ENCODE data around the gene ERI3. TPM values are rescaled to one million over a fixed set of nuclear protein-coding genes. Genes with fewer than 3 reads are reported as not detected.

ERI3 gene
- polyA plus RNA-seq, 1 donor from 2014 or later: 92.5 TPM

DNA sequence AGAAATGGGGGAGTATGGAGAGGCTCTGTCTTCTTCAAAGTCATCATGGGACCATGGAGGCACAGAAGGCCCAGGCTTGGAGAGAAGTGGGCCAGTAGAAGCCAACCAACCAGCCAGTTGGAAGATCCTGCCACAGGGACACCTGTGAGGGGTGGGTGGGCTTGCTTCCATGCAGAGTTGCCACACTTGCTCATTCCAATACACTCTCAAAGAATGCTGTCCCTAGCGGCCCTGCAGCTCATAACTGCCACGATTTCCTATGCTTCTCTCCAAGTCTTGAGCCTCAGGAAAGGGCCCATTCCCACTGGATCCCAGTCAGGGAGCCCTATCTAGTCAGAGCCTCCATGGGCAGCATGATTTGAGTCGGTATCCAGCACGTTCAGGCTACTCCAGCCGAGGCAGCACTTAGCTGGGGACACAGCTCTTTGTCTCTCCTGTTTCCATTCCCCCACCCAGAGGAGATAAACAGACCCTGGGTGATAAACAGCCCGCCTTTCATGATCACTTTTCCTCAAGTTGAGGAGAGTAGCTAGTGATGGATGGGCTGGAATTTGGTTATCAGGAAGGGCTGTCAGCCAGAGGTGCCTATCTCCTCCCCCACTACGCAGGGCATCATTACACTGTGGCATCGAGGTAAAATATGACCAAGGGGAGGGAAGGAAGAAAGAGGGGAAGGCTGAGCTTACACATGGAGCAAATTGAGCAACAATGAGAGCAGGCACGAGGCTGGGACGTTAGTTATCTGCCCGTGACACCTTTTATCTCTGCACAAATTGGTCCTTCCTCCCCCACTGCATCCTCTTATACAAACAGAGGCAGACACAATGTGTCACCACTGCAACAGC is 64.6 kb downstream of the ERI3 start:
- no peaks in the 10 kb centered on the region for H3F3A ChIP-seq (ENCODE audit: insufficient read depth, low read length, poor library complexity, severe bottlenecking)
- H3K9me2 ChIP-seq (ENCODE audit: insufficient read depth, low read length): no peaks in the 10 kb centered on the region
- H3K79me2 ChIP-seq (replicated peaks; ENCODE audit: insufficient read depth, low read length): no peaks in the 10 kb centered on the region
- no peaks in the 10 kb centered on the region for H4K20me1 ChIP-seq (ENCODE audit: insufficient read depth)
- H3K36me3 ChIP-seq (ENCODE audit: insufficient read depth, low read length): no peaks in the 10 kb centered on the region
- H3K4me3 ChIP-seq (ENCODE audit: low read length): no peak overlapping the region
- H3K4me2 ChIP-seq (ENCODE audit: low read length): no peak overlapping the region
- H3K27me3 ChIP-seq (ENCODE audit: insufficient read depth, low read depth, low read length): no peaks in the 10 kb centered on the region
- no peak overlapping the region for H3K9ac ChIP-seq (ENCODE audit: low read length)
- H2AFZ ChIP-seq (ENCODE audit: low read depth, low read length): no peak overlapping the region
- TF ChIP-seq TAF1 (IDR thresholded peaks at IDR 0.05; ENCODE audit: low read depth) (no peak), EZH2 (IDR thresholded peaks at IDR 0.05; ENCODE audit: borderline replicate concordance, insufficient read depth, low read length, poor library complexity, severe bottlenecking) (no peak), POLR2AphosphoS5 (IDR thresholded peaks at IDR 0.05) (no peak), CTCF (IDR thresholded peaks at IDR 0.05; ENCODE audit: poor library complexity, severe bottlenecking) (no peak)
- no peaks in the 10 kb centered on the region for H3K9me3 ChIP-seq (ENCODE audit: low read length)
- H3K27ac ChIP-seq (ENCODE audit: low read length): no peak overlapping the region

DNA sequence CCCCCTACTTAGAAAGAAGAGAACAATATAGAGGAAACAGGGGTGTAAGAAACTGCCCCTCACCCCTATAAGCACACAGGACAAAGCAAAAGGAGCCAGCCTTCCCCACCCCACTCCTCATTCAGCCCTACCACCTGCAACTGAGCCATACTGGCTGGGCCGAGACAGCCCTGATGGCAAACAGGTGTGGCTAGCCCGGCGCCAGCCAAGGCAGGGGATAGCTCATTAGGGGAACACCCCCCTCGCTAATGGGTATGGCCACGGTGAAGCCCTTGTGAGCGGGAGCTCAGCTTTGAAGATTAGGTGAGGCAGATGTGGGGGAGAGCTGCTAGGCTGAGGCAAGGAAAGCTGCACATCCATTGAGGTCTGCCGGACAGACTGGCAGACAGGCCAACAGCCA is 65.5 kb downstream of the ERI3 start:
- Histone ChIP-seq H3K9ac (ENCODE audit: low read length) (no peak overlapping the region), H2AFZ (ENCODE audit: low read depth, low read length) (no peak overlapping the region), H4K20me1 (ENCODE audit: insufficient read depth) (no peaks in the 10 kb centered on the region), H3F3A (ENCODE audit: insufficient read depth, low read length, poor library complexity, severe bottlenecking) (no peaks in the 10 kb centered on the region), H3K27me3 (ENCODE audit: insufficient read depth, low read depth, low read length) (no peaks in the 10 kb centered on the region), H3K4me3 (ENCODE audit: low read length) (no peak overlapping the region), H3K9me3 (ENCODE audit: low read length) (no peaks in the 10 kb centered on the region), H3K79me2 (replicated peaks; ENCODE audit: insufficient read depth, low read length) (no peaks in the 10 kb centered on the region), H3K27ac (ENCODE audit: low read length) (no peak overlapping the region), H3K9me2 (ENCODE audit: insufficient read depth, low read length) (no peaks in the 10 kb centered on the region), H3K4me2 (ENCODE audit: low read length) (no peak overlapping the region), H3K36me3 (ENCODE audit: insufficient read depth, low read length) (no peaks in the 10 kb centered on the region)
- TF ChIP-seq SMC3 (conservative IDR thresholded peaks at IDR 0.05; ENCODE audit: poor library complexity): no peak
- no peak for TF ChIP-seq MXI1 (conservative IDR thresholded peaks at IDR 0.05; ENCODE audit: poor library complexity, severe bottlenecking)
- TF ChIP-seq, protein P1, sequence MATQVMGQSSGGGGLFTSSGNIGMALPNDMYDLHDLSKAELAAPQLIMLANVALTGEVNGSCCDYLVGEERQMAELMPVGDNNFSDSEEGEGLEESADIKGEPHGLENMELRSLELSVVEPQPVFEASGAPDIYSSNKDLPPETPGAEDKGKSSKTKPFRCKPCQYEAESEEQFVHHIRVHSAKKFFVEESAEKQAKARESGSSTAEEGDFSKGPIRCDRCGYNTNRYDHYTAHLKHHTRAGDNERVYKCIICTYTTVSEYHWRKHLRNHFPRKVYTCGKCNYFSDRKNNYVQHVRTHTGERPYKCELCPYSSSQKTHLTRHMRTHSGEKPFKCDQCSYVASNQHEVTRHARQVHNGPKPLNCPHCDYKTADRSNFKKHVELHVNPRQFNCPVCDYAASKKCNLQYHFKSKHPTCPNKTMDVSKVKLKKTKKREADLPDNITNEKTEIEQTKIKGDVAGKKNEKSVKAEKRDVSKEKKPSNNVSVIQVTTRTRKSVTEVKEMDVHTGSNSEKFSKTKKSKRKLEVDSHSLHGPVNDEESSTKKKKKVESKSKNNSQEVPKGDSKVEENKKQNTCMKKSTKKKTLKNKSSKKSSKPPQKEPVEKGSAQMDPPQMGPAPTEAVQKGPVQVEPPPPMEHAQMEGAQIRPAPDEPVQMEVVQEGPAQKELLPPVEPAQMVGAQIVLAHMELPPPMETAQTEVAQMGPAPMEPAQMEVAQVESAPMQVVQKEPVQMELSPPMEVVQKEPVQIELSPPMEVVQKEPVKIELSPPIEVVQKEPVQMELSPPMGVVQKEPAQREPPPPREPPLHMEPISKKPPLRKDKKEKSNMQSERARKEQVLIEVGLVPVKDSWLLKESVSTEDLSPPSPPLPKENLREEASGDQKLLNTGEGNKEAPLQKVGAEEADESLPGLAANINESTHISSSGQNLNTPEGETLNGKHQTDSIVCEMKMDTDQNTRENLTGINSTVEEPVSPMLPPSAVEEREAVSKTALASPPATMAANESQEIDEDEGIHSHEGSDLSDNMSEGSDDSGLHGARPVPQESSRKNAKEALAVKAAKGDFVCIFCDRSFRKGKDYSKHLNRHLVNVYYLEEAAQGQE (IDR thresholded peaks at IDR 0.05; ENCODE audit: borderline replicate concordance): no peak
- no peak for TF ChIP-seq RAD21 (conservative IDR thresholded peaks at IDR 0.05)
- TF ChIP-seq EP300 (conservative IDR thresholded peaks at IDR 0.05; ENCODE audit: poor library complexity, severe bottlenecking): no peak
- TF ChIP-seq TAF1 (IDR thresholded peaks at IDR 0.05; ENCODE audit: low read depth): no peak
- TF ChIP-seq CTCF (IDR thresholded peaks at IDR 0.05; ENCODE audit: poor library complexity, severe bottlenecking): no peak
- TF ChIP-seq EZH2 (IDR thresholded peaks at IDR 0.05; ENCODE audit: borderline replicate concordance, insufficient read depth, low read length, poor library complexity, severe bottlenecking): no peak
- TF ChIP-seq POLR2AphosphoS5 (IDR thresholded peaks at IDR 0.05): no peak
